B cell (primary cell): ENCODE results near the gene TIMM10. TPM values are rescaled to one million over a fixed set of nuclear protein-coding genes. Genes with fewer than 3 reads are reported as not detected.

Source experiments
- ATAC-seq: fragments of 200-7000 bp; cut with Tn5 transposase; one replicate; pipeline ENCODE4 v1.10.0; 2021; ENCODE audit warnings: low read depth, mild to moderate bottlenecking, moderate number of reproducible peaks, moderate library complexity
- CTCF ChIA-PET: fragments of 350-600 bp; sonication (Branson Sonifier 250); formaldehyde crosslinking; loops from one replicate; lab custom pipeline; 2021; ENCODE audit warnings: antibody characterized with exemption, inconsistent platforms; lab: Charles Lee
- POLR2A ChIA-PET: fragments of 350-600 bp; sonication (Branson Sonifier 250); formaldehyde crosslinking; loops from one replicate; lab custom pipeline; 2021; ENCODE audit warnings: antibody characterized with exemption; lab: Charles Lee
- DNase-seq: peaks from one replicate; pipeline ENCODE4 v3.0.0; 2013
- H2AFZ ChIP-seq: 2 replicates; pipeline ENCODE4 v1.6.1; 2012; ENCODE audit warnings: mild to moderate bottlenecking, low read depth, low read length; ENCODE audit not compliant: insufficient read depth, poor library complexity, severe bottlenecking
- H3K27ac ChIP-seq, 2 donors: 1 replicate in 1 of 2; 2 replicates in 1 of 2; pipeline ENCODE4 v1.5.1; 2012 to 2013; ENCODE audit warnings: low read length in 2 of 2, mild to moderate bottlenecking in 2 of 2, moderate library complexity in 1 of 2
- H3K27me3 ChIP-seq, 4 experiments: fragments of 200-600 bp in 1 of 4; sonication (generic) in 1 of 4; replicated peaks in 1 of 4; 1 replicate in 2 of 4; 2 replicates in 2 of 4; pipeline versions ENCODE4 v1.6.1 to v1.7.0; 2013 to 2016; ENCODE audit warnings: low read length in 3 of 4, mild to moderate bottlenecking in 2 of 4, mixed read lengths in 1 of 4, moderate library complexity in 1 of 4; ENCODE audit not compliant: insufficient read depth in 4 of 4, control insufficient read depth in 3 of 4; ENCODE audit errors: control extremely low read depth in 1 of 4
- H3K36me3 ChIP-seq, 2 experiments: replicated peaks in 1 of 2; 1 replicate in 1 of 2; 2 replicates in 1 of 2; pipeline versions ENCODE4 v1.6.1 to v1.7.1; 2013; ENCODE audit warnings: low read length in 1 of 2; ENCODE audit not compliant: insufficient read depth in 2 of 2, control insufficient read depth in 1 of 2; ENCODE audit errors: control extremely low read depth in 1 of 2, extremely low read depth in 1 of 2
- H3K4me1 ChIP-seq, 2 donors: fragments of 200-600 bp in 1 of 2; sonication (generic) in 1 of 2; 1 replicate in 1 of 2; 2 replicates in 1 of 2; pipeline versions ENCODE4 v1.5.1 to v1.6.1; 2013 to 2017; ENCODE audit warnings: low read length in 2 of 2; ENCODE audit not compliant: control insufficient read depth in 2 of 2, insufficient read depth in 2 of 2
- H3K4me2 ChIP-seq: replicated peaks from 2 replicates; pipeline ENCODE3; 2012; ENCODE audit warnings: mild to moderate bottlenecking, low read depth, low read length; ENCODE audit not compliant: poor library complexity, severe bottlenecking
- H3K4me3 ChIP-seq, 5 experiments: fragments of 200-600 bp in 1 of 5; sonication (generic) in 1 of 5; 1 replicate in 3 of 5; 2 replicates in 2 of 5; pipeline versions ENCODE4 v1.5.1 to v1.7.0; 2011 to 2016; ENCODE audit warnings: low read length in 4 of 5, mild to moderate bottlenecking in 4 of 5, low read depth in 2 of 5, control low read depth in 1 of 5, moderate library complexity in 1 of 5; ENCODE audit not compliant: insufficient read depth in 1 of 5; ENCODE audit errors: control extremely low read depth in 1 of 5, extremely low read depth in 1 of 5
- H3K79me2 ChIP-seq: fragments of 200-600 bp; sonication (generic); one replicate; pipeline ENCODE4 v1.6.0; 2016; ENCODE audit warnings: low read length; ENCODE audit not compliant: control insufficient read depth, insufficient read depth
- H3K9ac ChIP-seq: fragments of 200-600 bp; sonication (generic); 2 replicates; pipeline ENCODE4 v1.6.1; 2017; ENCODE audit warnings: mild to moderate bottlenecking, low read length, moderate library complexity
- H3K9me3 ChIP-seq, 3 donors: one replicate each; pipeline versions ENCODE4 v1.6.1 to v1.7.1; 2013; ENCODE audit warnings: low read length in 2 of 3; ENCODE audit not compliant: control insufficient read depth in 2 of 3, insufficient read depth in 1 of 3; ENCODE audit errors: control extremely low read depth in 1 of 3
- H4K20me1 ChIP-seq: 2 replicates; pipeline ENCODE4 v1.6.0; 2012; ENCODE audit warnings: mild to moderate bottlenecking, low read length; ENCODE audit not compliant: insufficient read depth, control insufficient read depth, poor library complexity, severe bottlenecking
- H3K27ac Mint-ChIP-seq: one replicate; pipeline ENCODE4 v1.8.0; 2021; ENCODE audit warnings: mixed read lengths
- H3K27me3 Mint-ChIP-seq: one replicate; pipeline ENCODE4 v1.8.0; 2021; ENCODE audit warnings: mixed read lengths
- H3K4me1 Mint-ChIP-seq: one replicate; pipeline ENCODE4 v1.8.0; 2021; ENCODE audit warnings: mixed read lengths
- H3K4me3 Mint-ChIP-seq: one replicate; pipeline ENCODE4 v1.8.0; 2021; ENCODE audit warnings: mixed read lengths
- H3K9me3 Mint-ChIP-seq: one replicate; pipeline ENCODE4 v1.8.0; 2022; ENCODE audit warnings: mixed read lengths; ENCODE audit not compliant: insufficient read depth
- EZH2 ChIP-seq: IDR thresholded peaks from 2 replicates; pipeline ENCODE4 v1.6.1; 2012; ENCODE audit warnings: borderline replicate concordance, low read depth, mild to moderate bottlenecking, moderate library complexity, low read length; ENCODE audit not compliant: insufficient read depth, poor library complexity, severe bottlenecking
- WGBS: methylation state at CpG from one replicate; pipeline ENCODE4 v1.1.5; 2013; ENCODE audit warnings: missing lambda C conversion rate; ENCODE audit not compliant: insufficient coverage; 5-methylcytosine and 5-hydroxymethylcytosine counted together
- intact Hi-C: fragments of 100-400 bp; cut with micrococcal nuclease; formaldehyde crosslinking; loops from one replicate; pipeline ENCODE4 v1.10.0; 2022
- polyA plus RNA-seq: library from polyadenylated mRNA; depleted of rRNA; stranded (reverse); fragments of >200 nt; gene quantifications from 2 replicates; pipeline ENCODE4 v1.2.3, GENCODE V29; 2012
- total RNA-seq, 2 donors: library from RNA; stranded (reverse); fragments of 120-200 nt in 1 of 2; gene quantifications; 1 replicate in 1 of 2; 2 replicates in 1 of 2; pipeline versions ENCODE4 v1.2.3 to v1.2.4, GENCODE V29; 2013 to 2022
- TF ChIP-seq, protein P1 (sequence below): fragments of 200-600 bp; IDR thresholded peaks from one replicate; pipeline ENCODE4 v1.8.0; 2022; ENCODE audit warnings: antibody characterized with exemption, mild to moderate bottlenecking

The TIMM10 gene
- total and polyA plus RNA-seq, 2 donors (not counting 1 experiment from before 2014, with no cell fraction given), result 36.5 to 39.6 TPM

DNA sequence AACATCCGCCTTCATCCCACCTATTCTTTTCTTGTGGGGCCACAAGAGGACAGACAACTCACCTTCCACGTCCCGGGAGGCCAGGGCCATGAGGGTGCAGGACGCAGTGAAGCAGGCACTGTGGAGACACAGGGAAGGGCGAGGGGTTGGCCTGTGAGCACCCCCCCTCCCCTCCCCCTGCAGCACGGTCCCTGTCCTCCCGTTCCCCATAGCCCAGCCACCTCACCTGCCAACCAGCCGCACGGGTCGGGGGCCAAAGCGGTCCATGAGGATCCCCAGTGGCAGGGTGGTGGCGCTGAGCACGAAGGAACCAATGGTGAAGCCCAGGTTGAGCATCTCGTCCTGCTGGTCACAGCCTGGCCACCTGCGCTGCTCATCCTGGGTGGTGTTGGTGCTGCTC is 29.6 kb downstream of the TIMM10 start:
- no peak for ATAC-seq
- Histone ChIP-seq H3K36me3 (peaks cover 0 to 3% of the 10 kb centered on the region in 2 experiments), H3K4me1 (peaks cover 0 to 6% of the 10 kb centered on the region in 2 donors), H3K27ac (no peak overlapping the region), H2AFZ (no peak overlapping the region), H4K20me1 (no peaks in the 10 kb centered on the region), H3K9ac (no peak overlapping the region), H3K4me2 (no peak overlapping the region), H3K79me2 (no peaks in the 10 kb centered on the region), H3K27me3 (no peaks in the 10 kb centered on the region), H3K4me3 (no peak overlapping the region), H3K9me3 (peaks cover 0 to 4% (median 0%) of the 10 kb centered on the region in 3 donors)
- WGBS, result 96% methylated on average over 9 of the region's 15 CpGs
- Mint-ChIP-seq H3K27ac (no peak overlapping the region), H3K27me3 (no peaks in the 10 kb centered on the region), H3K9me3 (no peaks in the 10 kb centered on the region), H3K4me3 (no peak overlapping the region), H3K4me1 (peaks cover 6% of the 10 kb centered on the region)
- CTCF ChIA-PET, result interaction anchor here (1.1 to 7.6 kb wide), 5 partner anchors 7 to 43 kb away, joined by 3 to 34 read pairs (median 12); no protein-coding TSS in a partner anchor
- DNase-seq, result no peak
- intact Hi-C loops, result no loop called here
- POLR2A ChIA-PET, result no interaction called here
- no peak for TF ChIP-seq EZH2
- TF ChIP-seq, protein P1, sequence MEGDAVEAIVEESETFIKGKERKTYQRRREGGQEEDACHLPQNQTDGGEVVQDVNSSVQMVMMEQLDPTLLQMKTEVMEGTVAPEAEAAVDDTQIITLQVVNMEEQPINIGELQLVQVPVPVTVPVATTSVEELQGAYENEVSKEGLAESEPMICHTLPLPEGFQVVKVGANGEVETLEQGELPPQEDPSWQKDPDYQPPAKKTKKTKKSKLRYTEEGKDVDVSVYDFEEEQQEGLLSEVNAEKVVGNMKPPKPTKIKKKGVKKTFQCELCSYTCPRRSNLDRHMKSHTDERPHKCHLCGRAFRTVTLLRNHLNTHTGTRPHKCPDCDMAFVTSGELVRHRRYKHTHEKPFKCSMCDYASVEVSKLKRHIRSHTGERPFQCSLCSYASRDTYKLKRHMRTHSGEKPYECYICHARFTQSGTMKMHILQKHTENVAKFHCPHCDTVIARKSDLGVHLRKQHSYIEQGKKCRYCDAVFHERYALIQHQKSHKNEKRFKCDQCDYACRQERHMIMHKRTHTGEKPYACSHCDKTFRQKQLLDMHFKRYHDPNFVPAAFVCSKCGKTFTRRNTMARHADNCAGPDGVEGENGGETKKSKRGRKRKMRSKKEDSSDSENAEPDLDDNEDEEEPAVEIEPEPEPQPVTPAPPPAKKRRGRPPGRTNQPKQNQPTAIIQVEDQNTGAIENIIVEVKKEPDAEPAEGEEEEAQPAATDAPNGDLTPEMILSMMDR, result no peak

DNA sequence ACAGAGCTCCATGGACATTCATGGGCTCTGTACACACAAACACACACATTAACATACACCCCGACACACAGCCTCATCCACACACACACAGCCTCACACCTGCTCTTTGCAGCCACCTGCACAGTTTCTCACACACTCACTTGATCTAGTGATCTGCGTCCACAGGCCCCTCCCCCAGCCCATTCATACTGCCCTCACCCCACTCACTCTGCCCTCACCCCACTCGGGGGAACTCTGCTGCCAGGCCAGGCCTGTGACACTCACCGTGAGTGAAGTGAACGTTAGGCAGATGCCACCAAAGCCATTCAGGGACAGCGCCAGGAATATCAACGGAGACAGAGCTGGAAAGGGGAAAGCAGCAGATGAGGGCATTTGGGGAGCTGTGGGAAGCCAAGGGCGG is 30.0 kb downstream of the TIMM10 start:
- DNase-seq (no peak), ATAC-seq (no peak)
- H3K27me3 Mint-ChIP-seq, result no peaks in the 10 kb centered on the region
- no peak overlapping the region for H3K4me3 Mint-ChIP-seq
- no peaks in the 10 kb centered on the region for H3K79me2 ChIP-seq
- H2AFZ ChIP-seq, result no peak overlapping the region
- H3K4me3 ChIP-seq, result no peak overlapping the region
- CTCF ChIA-PET, result interaction anchor here (1.1 to 7.6 kb wide), 3 partner anchors 24 to 43 kb away, joined by 3 to 34 read pairs (median 8); no protein-coding TSS in a partner anchor
- POLR2A ChIA-PET, result no interaction called here
- H3K9me3 Mint-ChIP-seq, result no peaks in the 10 kb centered on the region
- intact Hi-C loops, result no loop called here
- peaks cover 0 to 3% of the 10 kb centered on the region in 2 experiments for H3K36me3 ChIP-seq
- H3K9ac ChIP-seq, result no peak overlapping the region
- no peaks in the 10 kb centered on the region for H3K27me3 ChIP-seq
- peaks cover 0 to 6% of the 10 kb centered on the region in 2 donors for H3K4me1 ChIP-seq
- peaks cover 0 to 4% (median 0%) of the 10 kb centered on the region in 3 donors for H3K9me3 ChIP-seq
- peaks cover 6% of the 10 kb centered on the region for H3K4me1 Mint-ChIP-seq
- H3K27ac Mint-ChIP-seq, result no peak overlapping the region
- TF ChIP-seq, protein P1, result no peak
- TF ChIP-seq EZH2, result no peak
- H4K20me1 ChIP-seq, result no peaks in the 10 kb centered on the region
- WGBS, result 86% methylated on average over 5 of the region's 8 CpGs
- no peak overlapping the region for H3K4me2 ChIP-seq
- H3K27ac ChIP-seq, result no peak overlapping the region
